CD4-positive, alpha-beta T cell treated with Interferon gamma for 1 hour (primary cell): ENCODE results near the gene RCSD1.

Source experiments
- DNase-seq: peaks from one replicate; pipeline ENCODE4 v3.0.0-alpha.2; 2020

The RCSD1 gene

GRCh38 chr1:167644551-167644950 lies 14.5 kb downstream of the RCSD1 start:
- no peak for DNase-seq

GRCh38 chr1:167645140-167645541 lies 15.1 kb downstream of the RCSD1 start:
- no peak for DNase-seq

- no peak for DNase-seq
These were observed 15.8 kb downstream of the RCSD1 start for GRCh38 chr1:167645625-167646414.

GRCh38 chr1:167648252-167648849 lies 18.3 kb downstream of the RCSD1 start:
- DNase-seq: no peak

- no peak for DNase-seq
These were observed 19.1 kb downstream of the RCSD1 start for GRCh38 chr1:167648978-167649744.

- DNase-seq: peak; percentile 28
These were observed 20.5 kb downstream of the RCSD1 start for GRCh38 chr1:167650269-167651160.

GRCh38 chr1:167651161-167651693 lies 21.2 kb downstream of the RCSD1 start:
- DNase-seq: no peak

GRCh38 chr1:167654975-167655575 lies 25.0 kb downstream of the RCSD1 start:
- DNase-seq: no peak

GRCh38 chr1:167656657-167657056 lies 26.6 kb downstream of the RCSD1 start:
- no peak for DNase-seq

- DNase-seq: no peak
These were observed 28.7 kb downstream of the RCSD1 start for GRCh38 chr1:167658574-167659328.

GRCh38 chr1:167659450-167659849 lies 29.4 kb downstream of the RCSD1 start:
- no peak for DNase-seq

- no peak for DNase-seq
These were observed 29.8 kb downstream of the RCSD1 start for GRCh38 chr1:167659881-167660280.

GRCh38 chr1:167661527-167662426 lies 31.7 kb downstream of the RCSD1 start:
- DNase-seq: no peak

GRCh38 chr1:167663002-167663772 lies 33.2 kb downstream of the RCSD1 start:
- DNase-seq: no peak

GRCh38 chr1:167665469-167665868 lies 35.4 kb downstream of the RCSD1 start:
- DNase-seq: no peak

- DNase-seq: no peak
These were observed 36.4 kb downstream of the RCSD1 start for GRCh38 chr1:167666416-167666815.

GRCh38 chr1:167667536-167667935 lies 37.5 kb downstream of the RCSD1 start:
- DNase-seq: no peak

- no peak for DNase-seq
These were observed 38.1 kb downstream of the RCSD1 start for GRCh38 chr1:167668108-167668507.
